Neural cell (in vitro differentiated cells): ENCODE results near the gene RARG.

Experiments
- CTCF ChIP-seq: fragments of 450-650 bp; IDR thresholded peaks from 2 replicates; pipeline ENCODE4 v1.5.1; 2014; ENCODE audit warnings: antibody characterized with exemption, mild to moderate bottlenecking, moderate library complexity; ENCODE audit not compliant: poor library complexity, severe bottlenecking
- EP300 ChIP-seq: fragments of 450-650 bp; conservative IDR thresholded peaks from 2 replicates; pipeline ENCODE4 v1.6.1; 2014; ENCODE audit warnings: antibody characterized with exemption, mild to moderate bottlenecking, moderate library complexity; ENCODE audit not compliant: poor library complexity, severe bottlenecking
- REST ChIP-seq: IDR thresholded peaks from 2 replicates; pipeline ENCODE4 v1.6.1; 2012; ENCODE audit warnings: borderline replicate concordance

- TF ChIP-seq CTCF (peak; percentile 64), EP300 (peak; percentile 22), REST (no peak)
These were observed 36.1 kb upstream of the RARG start, which contains the start of gene ESPL1 for GRCh38 chr12:53267999-53268629.
